Vagina (tissue), 2 donors: ENCODE measurements around the gene C11orf97. TPM values are rescaled to one million over a fixed set of nuclear protein-coding genes. Genes with fewer than 3 reads are reported as not detected.
"Not testable (repeated sequence)": the region's sequence is repeated elsewhere in the genome, so short reads cannot be mapped to it uniquely, and the experiment has no call there.

Experiments
- DNase-seq, 2 donors: peaks; one replicate each; pipeline ENCODE4 v3.0.0-alpha.2; 2017; ENCODE audit errors: extremely low spot score in 2 of 2
- H3K27ac ChIP-seq: fragments of 200-600 bp; sonication (generic); one replicate; pipeline ENCODE4 v1.5.1; 2019
- H3K27me3 ChIP-seq: fragments of 200-600 bp; sonication (generic); one replicate; pipeline ENCODE4 v1.5.1; 2019
- H3K36me3 ChIP-seq, 2 donors: fragments of 200-600 bp; sonication (generic); one replicate each; pipeline ENCODE4 v1.5.1; 2017 to 2019
- H3K4me1 ChIP-seq: fragments of 200-600 bp; sonication (generic); one replicate; pipeline ENCODE4 v1.5.1; 2019
- H3K4me3 ChIP-seq, 2 donors: fragments of 200-600 bp; sonication (generic); 1 replicate in 1 of 2; 2 replicates in 1 of 2; pipeline ENCODE4 v1.5.1; 2016 to 2019
- H3K9me3 ChIP-seq: fragments of 200-600 bp; sonication (generic); one replicate; pipeline ENCODE4 v1.5.1; 2019
- POLR2A ChIP-seq, 2 donors: fragments of 450-650 bp; IDR thresholded peaks; one replicate each; pipeline ENCODE4 v1.6.1; 2017; ENCODE audit warnings: antibody characterized with exemption in 2 of 2, mild to moderate bottlenecking in 2 of 2, moderate library complexity in 2 of 2
- POLR2AphosphoS5 ChIP-seq, 2 donors: sonication (generic); formaldehyde crosslinking; IDR thresholded peaks; one replicate each; pipeline ENCODE4 v1.9.0; 2017; ENCODE audit warnings: antibody characterized with exemption in 2 of 2, mild to moderate bottlenecking in 2 of 2, low read depth in 1 of 2; ENCODE audit not compliant: insufficient read depth in 1 of 2
- intact Hi-C: fragments of 100-400 bp; cut with DNase I; formaldehyde crosslinking; loops from one replicate; pipeline ENCODE4 v1.15.1; 2023
- total RNA-seq: library from RNA; depleted of rRNA; stranded (reverse); fragments of >200 nt; gene quantifications from one replicate; pipeline ENCODE4 v1.2.3, GENCODE V29; 2016
- TF ChIP-seq, protein P1 (sequence below), 3 experiments: fragments of 450-650 bp in 2 of 3; fragments of 200-600 bp in 1 of 3; sonication (generic) in 1 of 3; IDR thresholded peaks; one replicate each; pipeline ENCODE4 v1.5.1; 2017 to 2019; ENCODE audit warnings: antibody characterized with exemption in 3 of 3, mild to moderate bottlenecking in 2 of 3, moderate library complexity in 2 of 3

C11orf97 gene
- total RNA-seq, 1 donor from 2014 or later, result not detected

DNA sequence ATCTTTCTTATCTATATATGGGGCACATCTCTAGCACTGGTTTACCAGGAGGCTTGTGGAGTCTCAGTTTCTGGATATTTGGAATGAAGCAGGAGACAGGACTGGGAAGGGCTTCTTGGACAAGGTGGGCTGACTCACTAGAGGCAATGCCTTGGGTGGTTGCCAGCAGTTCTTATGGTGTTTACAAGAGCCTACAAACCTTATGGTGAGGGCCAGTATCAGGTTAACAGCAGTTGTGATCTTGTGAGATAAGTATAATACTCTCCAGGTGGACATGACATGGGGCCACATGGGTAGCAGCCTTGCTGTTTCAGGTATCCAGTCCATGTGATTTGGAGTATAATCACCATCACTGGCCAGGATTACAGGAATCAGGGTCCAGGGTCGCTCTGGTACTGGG lies 41.7 kb downstream of the C11orf97 start:
- Histone ChIP-seq H3K36me3 (no peaks in the 10 kb centered on the region), H3K4me3 (no peak overlapping the region), H3K4me1 (peaks cover 24% of the 10 kb centered on the region), H3K27me3 (no peaks in the 10 kb centered on the region), H3K9me3 (no peaks in the 10 kb centered on the region), H3K27ac (no peak overlapping the region)
- intact Hi-C loops, result no loop called here
- no peak for DNase-seq
- TF ChIP-seq POLR2A (IDR thresholded peaks at IDR 0.05), result no peak

DNA sequence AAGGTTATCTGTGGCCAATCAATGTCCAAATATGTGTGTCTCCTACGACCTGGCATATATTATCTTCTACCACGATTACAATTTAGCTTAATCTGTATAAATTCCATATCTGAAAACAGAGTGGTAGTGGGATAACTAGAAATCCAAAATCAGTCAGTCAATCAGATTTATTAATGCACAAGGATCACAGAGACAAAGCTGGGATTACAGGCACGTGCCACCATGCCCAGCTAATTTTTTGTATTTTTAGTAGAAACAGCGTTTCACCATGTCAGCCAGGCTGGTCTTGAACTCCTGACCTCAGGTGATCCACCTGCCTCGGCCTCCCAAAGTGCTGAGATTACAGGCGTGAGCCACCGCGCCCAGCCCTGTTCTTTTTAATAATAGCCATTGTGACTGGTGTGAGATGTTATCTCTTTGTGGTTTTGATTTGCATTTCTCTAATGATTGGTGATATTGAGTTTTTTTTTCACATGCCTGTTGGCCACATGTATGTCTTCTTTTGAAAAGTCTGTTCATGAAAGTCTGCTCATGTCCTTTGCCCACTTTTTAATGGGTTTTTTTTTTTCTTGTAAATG lies 43.6 kb downstream of the C11orf97 start:
- H3K27me3 ChIP-seq, H3K36me3 ChIP-seq, intact Hi-C loops, DNase-seq, H3K9me3 ChIP-seq, H3K27ac ChIP-seq, H3K4me3 ChIP-seq: not testable (repeated sequence)
- peaks cover 12% of the 10 kb centered on the region for H3K4me1 ChIP-seq

DNA sequence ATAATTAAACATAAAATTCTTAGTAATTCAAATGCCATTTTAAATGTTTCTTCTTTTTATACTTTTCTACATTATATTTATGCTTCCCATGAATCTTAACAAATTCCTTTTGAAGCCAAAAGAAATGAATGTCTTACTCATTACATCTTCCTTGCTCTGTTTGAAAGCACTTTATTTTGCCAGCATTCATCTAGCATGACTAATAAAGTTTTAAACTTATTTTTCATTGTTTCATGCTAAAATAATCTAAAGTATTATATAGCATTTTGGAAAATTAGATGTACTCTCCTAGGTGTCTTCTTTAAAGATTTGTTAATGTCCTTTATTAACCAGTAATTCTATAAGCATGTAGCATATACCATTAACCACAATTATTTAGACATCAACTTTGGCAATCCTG lies 45.2 kb downstream of the C11orf97 start:
- TF ChIP-seq, protein P1, sequence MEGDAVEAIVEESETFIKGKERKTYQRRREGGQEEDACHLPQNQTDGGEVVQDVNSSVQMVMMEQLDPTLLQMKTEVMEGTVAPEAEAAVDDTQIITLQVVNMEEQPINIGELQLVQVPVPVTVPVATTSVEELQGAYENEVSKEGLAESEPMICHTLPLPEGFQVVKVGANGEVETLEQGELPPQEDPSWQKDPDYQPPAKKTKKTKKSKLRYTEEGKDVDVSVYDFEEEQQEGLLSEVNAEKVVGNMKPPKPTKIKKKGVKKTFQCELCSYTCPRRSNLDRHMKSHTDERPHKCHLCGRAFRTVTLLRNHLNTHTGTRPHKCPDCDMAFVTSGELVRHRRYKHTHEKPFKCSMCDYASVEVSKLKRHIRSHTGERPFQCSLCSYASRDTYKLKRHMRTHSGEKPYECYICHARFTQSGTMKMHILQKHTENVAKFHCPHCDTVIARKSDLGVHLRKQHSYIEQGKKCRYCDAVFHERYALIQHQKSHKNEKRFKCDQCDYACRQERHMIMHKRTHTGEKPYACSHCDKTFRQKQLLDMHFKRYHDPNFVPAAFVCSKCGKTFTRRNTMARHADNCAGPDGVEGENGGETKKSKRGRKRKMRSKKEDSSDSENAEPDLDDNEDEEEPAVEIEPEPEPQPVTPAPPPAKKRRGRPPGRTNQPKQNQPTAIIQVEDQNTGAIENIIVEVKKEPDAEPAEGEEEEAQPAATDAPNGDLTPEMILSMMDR (IDR thresholded peaks at IDR 0.05), result no peak
- TF ChIP-seq POLR2AphosphoS5 (IDR thresholded peaks at IDR 0.05; ENCODE audit: insufficient read depth in 1 of 2, low read depth in 1 of 2) (no peak), POLR2A (IDR thresholded peaks at IDR 0.05) (no peak)
- Histone ChIP-seq H3K27ac (no peak overlapping the region), H3K36me3 (no peaks in the 10 kb centered on the region), H3K4me1 (peaks cover 12% of the 10 kb centered on the region), H3K9me3 (no peaks in the 10 kb centered on the region), H3K4me3 (no peak overlapping the region), H3K27me3 (no peaks in the 10 kb centered on the region)
- intact Hi-C loops, result no loop called here
- no peak for DNase-seq

DNA sequence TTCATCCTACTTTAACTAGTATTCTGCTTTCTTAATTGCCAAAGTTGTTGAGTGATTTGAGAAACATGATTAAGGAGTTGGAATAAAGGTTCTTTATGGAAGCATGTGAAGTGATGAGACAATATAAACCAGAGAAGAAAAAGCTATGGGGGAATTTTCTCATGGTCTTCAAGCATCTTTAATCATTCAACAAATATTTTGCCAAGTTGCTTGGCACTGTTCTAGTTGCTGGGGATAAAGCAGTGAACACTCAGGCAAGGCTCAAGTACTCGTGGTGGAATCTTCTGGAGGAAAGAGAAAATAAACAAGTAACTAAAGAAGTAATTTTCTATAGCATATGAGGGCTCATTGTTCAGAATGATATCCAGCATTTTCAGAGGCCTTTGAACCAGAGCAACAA lies 45.7 kb downstream of the C11orf97 start:
- Histone ChIP-seq H3K4me1 (peaks cover 12% of the 10 kb centered on the region), H3K9me3 (no peaks in the 10 kb centered on the region), H3K4me3 (no peak overlapping the region), H3K27ac (no peak overlapping the region), H3K27me3 (no peaks in the 10 kb centered on the region), H3K36me3 (no peaks in the 10 kb centered on the region)
- no peak for DNase-seq
- TF ChIP-seq, protein P1 (IDR thresholded peaks at IDR 0.05), result no peak
- TF ChIP-seq POLR2AphosphoS5 (IDR thresholded peaks at IDR 0.05; ENCODE audit: insufficient read depth in 1 of 2, low read depth in 1 of 2), result no peak
- no peak for TF ChIP-seq POLR2A (IDR thresholded peaks at IDR 0.05)
- intact Hi-C loops, result no loop called here

DNA sequence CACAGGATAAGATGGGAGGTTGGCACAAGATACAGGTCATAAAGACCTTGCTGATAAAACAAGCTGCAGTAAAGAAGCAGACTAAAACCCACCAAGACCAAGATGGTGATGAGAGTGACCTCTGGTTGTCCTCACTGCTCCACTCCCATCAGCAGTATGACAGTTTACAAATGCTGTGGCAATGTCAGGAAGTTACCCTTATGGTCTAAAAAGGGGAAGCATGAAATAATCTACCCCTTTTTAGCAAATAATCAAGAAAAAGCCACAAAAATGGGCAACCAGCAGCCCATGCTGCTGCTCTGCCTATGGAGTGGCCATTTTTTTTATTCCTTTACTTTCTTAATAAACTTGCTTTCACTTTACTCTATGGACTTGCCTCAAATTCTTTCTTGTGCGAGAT lies 46.2 kb downstream of the C11orf97 start:
- H3K27me3 ChIP-seq, result no peaks in the 10 kb centered on the region
- DNase-seq, result no peak
- H3K36me3 ChIP-seq, result no peaks in the 10 kb centered on the region
- intact Hi-C loops, result no loop called here
- H3K27ac ChIP-seq, result no peak overlapping the region
- TF ChIP-seq POLR2AphosphoS5 (IDR thresholded peaks at IDR 0.05; ENCODE audit: insufficient read depth in 1 of 2, low read depth in 1 of 2) (no peak), POLR2A (IDR thresholded peaks at IDR 0.05) (no peak)
- TF ChIP-seq, protein P1 (IDR thresholded peaks at IDR 0.05), result no peak
- H3K9me3 ChIP-seq, result no peaks in the 10 kb centered on the region
- H3K4me3 ChIP-seq, result no peak overlapping the region
- peaks cover 12% of the 10 kb centered on the region for H3K4me1 ChIP-seq

DNA sequence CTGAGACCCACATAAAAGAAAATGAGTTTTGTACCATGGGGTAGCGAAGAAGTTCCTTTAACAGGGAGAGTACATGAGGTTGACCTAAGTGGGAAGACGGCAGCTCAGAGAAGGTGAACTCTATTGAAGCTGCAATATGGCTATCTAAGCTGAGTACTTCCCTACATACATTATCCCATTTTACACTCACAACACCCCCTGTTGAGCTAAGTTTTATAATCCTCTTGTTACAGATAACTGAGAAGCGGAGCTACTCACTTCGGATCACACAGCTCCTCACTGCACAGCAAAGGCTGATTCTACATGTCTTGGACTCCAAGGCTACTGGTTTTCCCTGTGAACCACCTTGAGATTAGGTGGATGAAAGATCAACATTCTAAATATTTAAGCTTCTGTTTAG lies 46.7 kb downstream of the C11orf97 start:
- TF ChIP-seq, protein P1 (IDR thresholded peaks at IDR 0.05), result no peak
- TF ChIP-seq POLR2AphosphoS5 (IDR thresholded peaks at IDR 0.05; ENCODE audit: insufficient read depth in 1 of 2, low read depth in 1 of 2) (no peak), POLR2A (IDR thresholded peaks at IDR 0.05) (no peak)
- intact Hi-C loops, result no loop called here
- no peaks in the 10 kb centered on the region for H3K27me3 ChIP-seq
- no peak overlapping the region for H3K27ac ChIP-seq
- no peaks in the 10 kb centered on the region for H3K9me3 ChIP-seq
- H3K36me3 ChIP-seq, result no peaks in the 10 kb centered on the region
- H3K4me3 ChIP-seq, result no peak overlapping the region
- H3K4me1 ChIP-seq, result peaks cover 12% of the 10 kb centered on the region
- no peak for DNase-seq
